K562 (cell line): ENCODE measurements around the gene PPP1R14C. TPM values are rescaled to one million over a fixed set of nuclear protein-coding genes. Genes with fewer than 3 reads are reported as not detected.

ENCODE experiments used
- ADNP ChIP-seq: fragments of 200-800 bp; sonication (Bioruptor generic); IDR thresholded peaks from 2 replicates; pipeline ENCODE4 v1.6.1; 2016; ENCODE audit warnings: missing genetic modification characterization, missing compliant biosample characterization
- CXXC5 ChIP-seq: fragments of 250-450 bp; sonication (Bioruptor Pico); IDR thresholded peaks from 2 replicates; pipeline ENCODE4 v1.8.0; 2022; ENCODE audit warnings: inconsistent platforms, mild to moderate bottlenecking, moderate library complexity
- ELK1 ChIP-seq: sonication (generic); formaldehyde crosslinking; IDR thresholded peaks from 2 replicates; pipeline ENCODE4 v1.8.1; 2022; ENCODE audit warnings: missing genetic modification reagents
- ELK3 ChIP-seq: fragments of 450-650 bp; formaldehyde crosslinking; IDR thresholded peaks from 2 replicates; pipeline ENCODE4 v1.4.0; 2020; ENCODE audit warnings: mild to moderate bottlenecking
- ETS2 ChIP-seq: IDR thresholded peaks from 2 replicates; pipeline ENCODE4 v1.6.1; 2016; ENCODE audit warnings: borderline replicate concordance, missing genetic modification characterization, mild to moderate bottlenecking, moderate library complexity, missing compliant biosample characterization; ENCODE audit not compliant: poor library complexity, severe bottlenecking
- HINFP ChIP-seq: fragments of 450-650 bp; conservative IDR thresholded peaks from 2 replicates; pipeline ENCODE4 v1.6.1; 2016; ENCODE audit warnings: missing genetic modification characterization, low read depth, mild to moderate bottlenecking, control low read depth, missing compliant biosample characterization
- HMBOX1 ChIP-seq: sonication (generic); IDR thresholded peaks from 2 replicates; pipeline ENCODE4 v1.6.1; 2016
- IRF1 ChIP-seq: sonication (generic); formaldehyde crosslinking; IDR thresholded peaks from 2 replicates; pipeline ENCODE4 v1.8.0; 2022; ENCODE audit warnings: missing genetic modification reagents, mild to moderate bottlenecking, borderline replicate concordance
- KAT2B ChIP-seq: IDR thresholded peaks from one replicate; pipeline ENCODE4 v1.6.1; 2012; ENCODE audit warnings: low read depth, mild to moderate bottlenecking, control low read depth, inconsistent platforms, low read length, moderate library complexity
- KDM5B ChIP-seq: fragments of 200-600 bp; sonication (generic); IDR thresholded peaks from 2 replicates; pipeline ENCODE4 v1.6.1; 2012; ENCODE audit warnings: low read depth, mild to moderate bottlenecking, moderate library complexity, low read length, control low read depth, inconsistent platforms; ENCODE audit not compliant: insufficient replicate concordance
- PKNOX1 ChIP-seq: fragments of 450-650 bp; IDR thresholded peaks from 2 replicates; pipeline ENCODE4 v1.6.1; 2016
- SNAPC5 ChIP-seq: fragments of 250-450 bp; sonication (Bioruptor Pico); IDR thresholded peaks from 2 replicates; pipeline ENCODE4 v1.8.0; 2021; ENCODE audit warnings: moderate library complexity, mild to moderate bottlenecking, inconsistent platforms
- TAF1 ChIP-seq: IDR thresholded peaks from 2 replicates; pipeline ENCODE4 v1.6.1; 2011; ENCODE audit warnings: mild to moderate bottlenecking, low read length, moderate library complexity; ENCODE audit not compliant: insufficient read depth, control insufficient read depth, severe bottlenecking; ENCODE audit errors: extremely low read depth
- ZNF274 ChIP-seq: IDR thresholded peaks from 2 replicates; pipeline ENCODE4 v1.6.1; 2011; ENCODE audit warnings: low read depth, mild to moderate bottlenecking, low read length, moderate library complexity, borderline replicate concordance
- ZNF277 ChIP-seq: fragments of 250-450 bp; sonication (Bioruptor Pico); IDR thresholded peaks from 2 replicates; pipeline ENCODE4 v1.8.0; 2022; ENCODE audit warnings: inconsistent platforms, mild to moderate bottlenecking, moderate library complexity, borderline replicate concordance
- ZNF76 ChIP-seq: fragments of 250-450 bp; sonication (Bioruptor Pico); IDR thresholded peaks from 2 replicates; pipeline ENCODE4 v1.4.0; 2020; ENCODE audit warnings: mild to moderate bottlenecking, moderate library complexity, borderline replicate concordance
- ZNF778 ChIP-seq: fragments of 450-650 bp; formaldehyde crosslinking; IDR thresholded peaks from 2 replicates; pipeline ENCODE4 v1.4.0; 2020; ENCODE audit warnings: mild to moderate bottlenecking, moderate library complexity
- polyA plus RNA-seq, 8 experiments: library from polyadenylated mRNA; depleted of rRNA in 4 of 8; stranded (reverse) in 5 of 8; unstranded in 3 of 8; fragments of >200 nt; fragmentation: Nextera tagmentation in 2 of 8; fragmentation: Illumina TruSeq in 1 of 8; extraction: Ambion mirVana in 2 of 8; extraction: Trizol in 1 of 8; gene quantifications; 2 replicates each; pipeline versions ENCODE4 v1.2.1 to v1.2.3, GENCODE V29; 2011 to 2014; ENCODE audit warnings: inconsistent platforms in 1 of 8, missing spikeins in 1 of 8
- total RNA-seq, 7 experiments: library from RNA; depleted of rRNA in 6 of 7; stranded (reverse); fragments of >200 nt in 6 of 7; fragmentation: Illumina TruSeq in 2 of 7; extraction: Trizol in 2 of 7; gene quantifications; 2 replicates each; pipeline versions ENCODE4 v1.2.1 to v1.2.3, GENCODE V29; 2011 to 2021; ENCODE audit warnings: low replicate concordance in 1 of 7

PPP1R14C gene
- total and polyA plus RNA-seq, 9 of the 15 experiments (the other 6 are each of a cell fraction or from before 2014, with no cell fraction given), result 4.5 to 16.6 (median 11.9) TPM

- TF ChIP-seq ZNF277 (CRISPR knock-in tag) (no peak), TAF1 (no peak), IRF1 (CRISPR knock-in tag) (no peak), ELK3 (CRISPR knock-in tag) (no peak), KAT2B (no peak), HINFP (no peak), ZNF76 (CRISPR knock-in tag) (no peak), CXXC5 (CRISPR knock-in tag) (0 out of 2 replicates have a peak, but pooled peaks have one; percentile 29), ELK1 (CRISPR knock-in tag) (no peak), ADNP (tag) (no peak), KDM5B (no peak), PKNOX1 (peak; percentile 37), ZNF274 (no peak), SNAPC5 (CRISPR knock-in tag) (no peak), HMBOX1 (no peak), ETS2 (tag) (no peak), ZNF778 (CRISPR knock-in tag) (no peak)
Measured at GRCh38 chr6:150142670-150143515, at the start of gene PPP1R14C (continued).
